H9 (cell line): ENCODE measurements around the gene SNN. TPM values are rescaled to one million over a fixed set of nuclear protein-coding genes. Genes with fewer than 3 reads are reported as not detected.

Experiments used
- DNase-seq: peaks from one replicate; pipeline ENCODE4 v3.0.0-alpha.2; 2017
- H2AFZ ChIP-seq: one replicate; pipeline ENCODE4 v1.6.1; 2013; ENCODE audit warnings: mild to moderate bottlenecking, low read length, control low read depth, moderate library complexity
- H2AK5ac ChIP-seq: 2 replicates; pipeline ENCODE4 v1.6.1; 2013; ENCODE audit warnings: low read length, control low read depth, mixed read lengths; ENCODE audit not compliant: insufficient read length
- H2BK120ac ChIP-seq: one replicate; pipeline ENCODE4 v1.6.1; 2013; ENCODE audit warnings: low read depth, mild to moderate bottlenecking, low read length, control low read depth, inconsistent platforms; ENCODE audit not compliant: poor library complexity, severe bottlenecking
- H2BK12ac ChIP-seq: 2 replicates; pipeline ENCODE4 v1.6.1; 2013; ENCODE audit warnings: low read length, control low read depth, mixed read lengths, low read depth; ENCODE audit not compliant: insufficient read length
- H2BK15ac ChIP-seq: 2 replicates; pipeline ENCODE4 v1.6.1; 2013; ENCODE audit warnings: low read depth, low read length, control low read depth
- H2BK20ac ChIP-seq: one replicate; pipeline ENCODE4 v1.6.1; 2013; ENCODE audit warnings: low read depth, mild to moderate bottlenecking, low read length, control low read depth, inconsistent platforms; ENCODE audit not compliant: poor library complexity, severe bottlenecking
- H2BK5ac ChIP-seq: 2 replicates; pipeline ENCODE4 v1.6.1; 2013; ENCODE audit warnings: low read length, control low read depth, mixed read lengths; ENCODE audit not compliant: insufficient read length
- H3K14ac ChIP-seq: 2 replicates; pipeline ENCODE4 v1.6.1; 2013; ENCODE audit warnings: low read length, control low read depth; ENCODE audit not compliant: insufficient read depth
- H3K18ac ChIP-seq: 2 replicates; pipeline ENCODE4 v1.6.1; 2013; ENCODE audit warnings: low read depth, mild to moderate bottlenecking, mixed read lengths, low read length, control low read depth; ENCODE audit not compliant: insufficient read length
- H3K23ac ChIP-seq: 2 replicates; pipeline ENCODE4 v1.6.1; 2013; ENCODE audit warnings: low read length, control low read depth, mixed read lengths, low read depth; ENCODE audit not compliant: insufficient read length
- H3K23me2 ChIP-seq: 2 replicates; pipeline ENCODE4 v1.6.1; 2013; ENCODE audit warnings: low read depth, mild to moderate bottlenecking, mixed read lengths, low read length, control low read depth; ENCODE audit not compliant: insufficient read length, poor library complexity, severe bottlenecking
- H3K27ac ChIP-seq: 2 replicates; pipeline ENCODE4 v1.5.1; 2013; ENCODE audit warnings: low read length, control low read depth, mixed read lengths, low read depth; ENCODE audit not compliant: insufficient read length
- H3K27me3 ChIP-seq: 2 replicates; pipeline ENCODE4 v1.6.1; 2013; ENCODE audit warnings: low read length, control low read depth, inconsistent platforms; ENCODE audit not compliant: insufficient read depth
- H3K4ac ChIP-seq: 2 replicates; pipeline ENCODE4 v1.6.1; 2013; ENCODE audit warnings: low read depth, mild to moderate bottlenecking, control low read depth, inconsistent platforms, low read length, moderate library complexity
- H3K4me1 ChIP-seq: 2 replicates; pipeline ENCODE4 v1.6.1; 2013; ENCODE audit warnings: low read length, control low read depth, inconsistent platforms; ENCODE audit not compliant: insufficient read depth
- H3K4me2 ChIP-seq: 2 replicates; pipeline ENCODE4 v1.6.1; 2013; ENCODE audit warnings: low read length, control low read depth, mixed read lengths; ENCODE audit not compliant: insufficient read length, insufficient read depth
- H3K56ac ChIP-seq: 2 replicates; pipeline ENCODE4 v1.6.1; 2013; ENCODE audit warnings: low read depth, mild to moderate bottlenecking, mixed read lengths, low read length, control low read depth; ENCODE audit not compliant: insufficient read length
- H3K79me1 ChIP-seq: 2 replicates; pipeline ENCODE4 v1.6.1; 2013; ENCODE audit warnings: low read depth, mild to moderate bottlenecking, moderate library complexity, low read length, control low read depth, inconsistent platforms; ENCODE audit not compliant: insufficient read depth, poor library complexity, severe bottlenecking
- H3K79me2 ChIP-seq: 2 replicates; pipeline ENCODE4 v1.6.1; 2013; ENCODE audit warnings: low read length, control low read depth, inconsistent platforms; ENCODE audit not compliant: insufficient read depth
- H3K9ac ChIP-seq: 2 replicates; pipeline ENCODE4 v1.6.1; 2013; ENCODE audit warnings: low read length, control low read depth, mixed read lengths; ENCODE audit not compliant: insufficient read length; ENCODE audit errors: extremely low read depth
- H3K9me3 ChIP-seq: one replicate; pipeline ENCODE4 v1.6.1; 2013; ENCODE audit warnings: low read depth, low read length, inconsistent platforms; ENCODE audit not compliant: control insufficient read depth
- H3T11ph ChIP-seq: one replicate; pipeline ENCODE4 v1.6.1; 2013; ENCODE audit warnings: mild to moderate bottlenecking, low read length, control low read depth, inconsistent platforms
- H4K20me1 ChIP-seq: one replicate; pipeline ENCODE4 v1.6.1; 2013; ENCODE audit not compliant: control insufficient read depth, insufficient read length, insufficient read depth
- H4K5ac ChIP-seq: 2 replicates; pipeline ENCODE4 v1.6.1; 2013; ENCODE audit warnings: low read depth, mild to moderate bottlenecking, mixed read lengths, low read length, control low read depth; ENCODE audit not compliant: insufficient read length
- H4K8ac ChIP-seq: replicated peaks from 2 replicates; pipeline ENCODE4 v1.6.1; 2013; ENCODE audit warnings: low read length, control low read depth, mixed read lengths, low read depth; ENCODE audit not compliant: insufficient read length
- H4K91ac ChIP-seq: 2 replicates; pipeline ENCODE4 v1.6.1; 2013; ENCODE audit warnings: low read depth, mild to moderate bottlenecking, moderate library complexity, mixed read lengths, low read length, control low read depth; ENCODE audit not compliant: insufficient read length
- H3K27ac Mint-ChIP-seq, 3 experiments: 2 replicates in 2 of 3; 3 replicates in 1 of 3; pipeline ENCODE4 v1.8.0; 2020 to 2021; ENCODE audit warnings: mixed read lengths in 3 of 3, mild to moderate bottlenecking in 1 of 3, moderate library complexity in 1 of 3
- H3K27me3 Mint-ChIP-seq: 2 replicates; pipeline ENCODE4 v1.8.0; 2021; ENCODE audit warnings: low read depth, mild to moderate bottlenecking, moderate library complexity, mixed read lengths
- H3K36me3 Mint-ChIP-seq, 3 experiments: 2 replicates in 2 of 3; 3 replicates in 1 of 3; pipeline ENCODE4 v1.8.0; 2020 to 2021; ENCODE audit warnings: low read depth in 3 of 3, mixed read lengths in 3 of 3; ENCODE audit not compliant: insufficient read depth in 1 of 3
- H3K4me1 Mint-ChIP-seq, 2 experiments: 2 replicates each; pipeline ENCODE4 v1.8.0; 2020; ENCODE audit warnings: mixed read lengths in 2 of 2
- H3K4me3 Mint-ChIP-seq, 2 experiments: 2 replicates in 1 of 2; 3 replicates in 1 of 2; pipeline ENCODE4 v1.8.0; 2020 to 2021; ENCODE audit warnings: mild to moderate bottlenecking in 2 of 2, mixed read lengths in 2 of 2, moderate library complexity in 1 of 2
- H3K9me3 Mint-ChIP-seq, 2 experiments: 2 replicates in 1 of 2; 3 replicates in 1 of 2; pipeline ENCODE4 v1.8.0; 2020; ENCODE audit warnings: mild to moderate bottlenecking in 2 of 2, mixed read lengths in 2 of 2, moderate library complexity in 1 of 2
- CTCF ChIP-seq: fragments of 200-600 bp; sonication (generic); conservative IDR thresholded peaks from 3 replicates; pipeline ENCODE4 v1.8.0; 2021; ENCODE audit warnings: antibody characterized with exemption, mild to moderate bottlenecking
- WGBS: extraction: QIAGEN DNeasy Blood & Tissue Kit; methylation state at CpG from one replicate; pipeline ENCODE4 v1.1.7; 2013; ENCODE audit warnings: missing lambda C conversion rate, low lambda C conversion rate, mixed read lengths; ENCODE audit not compliant: insufficient read length; ENCODE audit errors: extremely low coverage; 5-methylcytosine and 5-hydroxymethylcytosine counted together
- total RNA-seq: library from RNA; stranded (reverse); gene quantifications from 2 replicates; pipeline ENCODE4 v1.2.1, GENCODE V29; 2021

Gene SNN
- total RNA-seq, 1 experiment from 2014 or later: 44.2 TPM

- Histone ChIP-seq H3K9me3 (no peaks in the 10 kb centered on the region), H3K4me2 (no peak overlapping the region), H3K27ac (no peak overlapping the region), H4K5ac (no peak overlapping the region), H3T11ph (no peak overlapping the region), H3K56ac (no peak overlapping the region), H3K4ac (no peak overlapping the region), H2AK5ac (no peak overlapping the region), H4K91ac (no peak overlapping the region), H4K20me1 (no peaks in the 10 kb centered on the region), H2BK120ac (no peak overlapping the region), H3K23ac (no peak overlapping the region), H4K8ac (no peak overlapping the region), H3K4me1 (no peaks in the 10 kb centered on the region), H3K9ac (no peak overlapping the region), H3K14ac (no peak overlapping the region), H2BK5ac (no peak overlapping the region), H3K23me2 (no peaks in the 10 kb centered on the region), H3K27me3 (no peaks in the 10 kb centered on the region), H2AFZ (no peak overlapping the region), H3K79me1 (no peaks in the 10 kb centered on the region), H3K79me2 (0 out of 2 replicates have a peak, but pooled peaks cover 2% of the 10 kb centered on the region), H2BK12ac (no peak overlapping the region), H2BK15ac (no peak overlapping the region), H2BK20ac (no peak overlapping the region), H3K18ac (no peak overlapping the region)
- peak overlapping the region in 1 of 3 experiments; percentile 59; a peak in 2 of 7 replicates for H3K27ac Mint-ChIP-seq
- DNase-seq: no peak
- peak; percentile 20; the same call in 1 of the 3 replicates for TF ChIP-seq CTCF
- H3K4me3 Mint-ChIP-seq: no peak overlapping the region
- no peaks in the 10 kb centered on the region for H3K27me3 Mint-ChIP-seq
- H3K36me3 Mint-ChIP-seq: peaks cover 6 to 43% (median 16%) of the 10 kb centered on the region in 3 experiments; a peak in 5 of 7 replicates
- no CpG with 5 or more reads among the region's 7 CpGs for WGBS
- H3K4me1 Mint-ChIP-seq: no peaks in the 10 kb centered on the region
- H3K9me3 Mint-ChIP-seq: no peaks in the 10 kb centered on the region
Measured at GRCh38 chr16:11698271-11698689, 30.0 kb downstream of the SNN start.
